GM18526 (cell line): Measurements from ENCODE around the gene FREM2.

Source experiments
- POLR2A ChIP-seq: IDR thresholded peaks from 3 replicates; pipeline ENCODE4 v1.6.1; 2011; ENCODE audit not compliant: insufficient read length; ENCODE audit errors: extremely low read depth

Gene FREM2

DNA sequence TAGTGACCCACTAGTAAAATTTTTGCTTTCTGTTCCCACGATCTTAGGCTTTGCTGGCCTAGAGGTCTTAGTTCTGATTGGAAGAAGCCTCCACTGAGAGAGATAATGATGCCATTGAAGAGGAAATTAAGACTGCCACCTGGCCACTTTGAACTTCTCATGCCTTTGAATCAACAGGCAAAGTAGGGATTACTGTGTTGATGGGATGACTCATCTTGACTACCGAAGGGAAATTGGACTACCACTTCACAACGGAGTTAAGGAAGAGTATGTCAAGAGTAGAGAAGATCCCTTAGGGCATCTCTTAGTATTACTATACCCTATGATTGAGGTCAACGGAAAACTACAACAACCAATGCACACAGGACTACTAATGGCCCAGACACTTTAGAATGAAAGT lies 12.7 kb upstream of the FREM2 start:
- no peak for TF ChIP-seq POLR2A

DNA sequence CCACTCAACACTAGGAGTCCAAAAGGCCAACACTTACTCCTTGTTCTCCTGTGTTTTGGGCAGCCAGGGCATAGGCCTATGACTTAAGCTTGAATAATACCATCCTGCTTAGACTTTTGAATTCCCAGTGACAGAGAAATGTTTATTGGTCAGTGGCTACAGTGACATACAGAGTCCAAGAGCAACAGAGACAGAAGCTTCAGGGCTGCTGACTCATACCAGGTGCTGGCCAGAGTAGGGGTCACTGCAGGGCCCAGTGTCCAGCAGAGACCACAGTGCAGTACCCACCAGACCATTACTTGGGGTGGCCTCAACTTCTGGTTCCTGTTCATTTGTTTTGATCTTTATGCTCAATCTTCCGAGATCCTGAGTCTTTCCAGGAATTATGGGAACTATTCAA lies 6.0 kb upstream of the FREM2 start:
- TF ChIP-seq POLR2A, result no peak

DNA sequence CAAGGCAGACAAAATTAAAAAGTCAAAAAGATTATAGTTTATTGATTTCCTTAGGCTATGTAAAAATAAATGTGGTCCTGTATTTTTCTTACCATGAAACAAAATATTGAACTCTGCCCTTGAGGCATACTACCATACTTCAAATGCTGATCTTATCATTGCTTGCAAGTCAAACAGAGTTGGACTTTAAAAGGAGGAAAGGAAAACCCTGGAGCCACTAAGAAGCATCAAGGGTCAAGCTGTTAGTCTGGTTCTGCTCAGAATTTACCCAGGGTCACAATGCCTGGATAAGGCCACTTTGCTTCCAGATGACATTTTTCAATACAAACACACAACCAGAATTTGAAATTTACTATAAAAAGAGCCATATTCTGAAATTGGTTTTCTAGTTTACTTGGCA lies 2.2 kb upstream of the FREM2 start:
- TF ChIP-seq POLR2A, result no peak

DNA sequence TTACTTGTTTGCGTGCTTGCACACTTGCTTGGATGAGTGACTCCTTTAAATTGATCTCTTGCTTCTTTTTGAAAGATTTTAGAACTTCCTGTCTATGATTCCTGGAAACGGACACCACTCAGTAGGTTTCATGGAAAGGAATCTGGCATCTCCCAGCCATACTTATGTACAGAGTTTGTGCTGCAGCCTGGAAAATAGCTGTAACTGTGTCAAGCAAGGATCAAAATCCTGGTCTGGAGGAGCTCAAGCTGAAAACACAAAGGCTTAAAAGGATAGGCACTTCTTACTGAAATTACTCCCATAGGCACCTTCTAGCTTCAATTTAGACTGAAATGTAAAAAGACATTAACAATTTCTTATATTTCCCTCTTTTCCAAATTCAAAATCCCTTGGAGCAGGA lies 1.4 kb upstream of the FREM2 start:
- TF ChIP-seq POLR2A, result no peak

DNA sequence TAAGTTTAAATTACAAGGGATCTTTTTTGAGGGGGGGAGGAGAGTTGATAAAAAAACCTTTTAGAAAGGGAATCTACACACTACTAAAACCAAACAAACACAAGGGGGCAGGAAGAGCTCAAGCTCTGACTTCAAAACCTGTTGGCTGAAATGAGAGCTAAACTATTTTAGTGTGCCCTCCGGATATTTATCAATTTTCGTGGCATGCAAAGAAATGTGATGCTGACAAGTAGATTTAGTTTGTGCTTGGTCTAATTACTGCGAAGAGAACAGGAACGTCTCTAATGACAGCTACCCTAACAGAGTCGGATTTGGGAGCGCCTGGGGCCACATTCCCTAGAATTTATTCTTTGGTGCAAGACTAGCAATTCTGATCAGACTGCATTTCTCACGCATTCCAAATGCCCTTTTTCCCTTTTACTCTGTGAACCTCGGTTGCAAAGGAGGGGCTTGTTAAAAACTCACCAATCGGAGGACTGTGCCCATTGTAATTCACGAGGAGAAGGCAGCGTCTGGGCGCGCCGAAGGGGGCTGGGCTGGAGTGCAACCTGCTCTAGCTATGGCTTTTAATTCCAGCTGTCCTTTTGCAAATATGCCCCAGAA lies 802 bp upstream of the FREM2 start:
- no peak for TF ChIP-seq POLR2A

DNA sequence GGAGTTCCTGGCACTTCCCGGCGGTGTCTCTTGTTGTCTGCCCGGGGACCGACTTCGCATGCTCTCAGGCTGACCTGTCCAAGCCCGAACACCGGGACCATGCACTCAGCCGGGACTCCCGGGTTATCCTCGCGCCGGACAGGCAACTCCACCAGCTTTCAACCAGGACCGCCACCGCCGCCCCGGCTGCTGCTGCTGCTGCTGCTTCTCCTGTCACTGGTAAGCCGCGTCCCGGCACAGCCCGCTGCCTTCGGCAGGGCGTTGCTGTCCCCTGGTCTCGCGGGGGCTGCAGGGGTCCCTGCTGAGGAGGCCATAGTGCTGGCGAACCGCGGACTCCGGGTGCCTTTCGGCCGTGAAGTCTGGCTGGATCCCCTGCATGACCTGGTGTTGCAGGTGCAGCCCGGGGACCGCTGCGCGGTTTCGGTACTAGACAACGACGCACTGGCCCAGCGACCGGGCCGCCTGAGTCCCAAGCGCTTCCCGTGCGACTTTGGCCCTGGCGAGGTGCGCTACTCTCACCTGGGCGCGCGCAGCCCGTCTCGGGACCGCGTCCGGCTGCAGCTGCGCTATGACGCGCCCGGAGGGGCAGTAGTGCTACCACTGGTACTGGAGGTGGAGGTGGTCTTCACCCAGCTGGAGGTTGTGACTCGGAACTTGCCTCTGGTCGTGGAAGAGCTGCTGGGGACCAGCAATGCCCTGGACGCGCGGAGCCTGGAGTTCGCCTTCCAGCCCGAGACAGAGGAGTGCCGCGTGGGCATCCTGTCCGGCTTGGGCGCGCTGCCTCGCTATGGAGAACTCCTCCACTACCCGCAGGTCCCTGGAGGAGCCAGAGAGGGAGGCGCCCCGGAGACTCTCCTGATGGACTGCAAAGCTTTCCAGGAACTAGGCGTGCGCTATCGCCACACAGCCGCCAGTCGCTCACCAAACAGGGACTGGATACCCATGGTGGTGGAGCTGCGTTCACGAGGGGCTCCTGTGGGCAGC lies 661 bp downstream of the FREM2 start:
- TF ChIP-seq POLR2A, result no peak

DNA sequence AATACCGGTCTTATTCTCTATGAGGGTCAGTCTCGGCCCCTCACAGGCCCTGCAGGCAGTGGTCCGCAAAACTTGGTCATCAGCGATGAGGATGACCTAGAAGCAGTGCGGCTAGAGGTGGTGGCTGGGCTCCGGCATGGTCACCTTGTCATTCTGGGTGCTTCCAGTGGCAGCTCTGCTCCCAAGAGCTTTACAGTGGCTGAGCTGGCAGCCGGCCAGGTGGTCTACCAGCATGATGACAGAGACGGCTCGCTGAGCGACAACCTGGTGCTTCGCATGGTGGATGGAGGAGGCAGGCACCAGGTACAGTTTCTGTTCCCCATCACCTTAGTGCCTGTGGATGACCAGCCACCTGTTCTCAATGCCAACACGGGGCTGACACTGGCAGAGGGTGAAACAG lies 1.8 kb downstream of the FREM2 start:
- TF ChIP-seq POLR2A, result no peak

DNA sequence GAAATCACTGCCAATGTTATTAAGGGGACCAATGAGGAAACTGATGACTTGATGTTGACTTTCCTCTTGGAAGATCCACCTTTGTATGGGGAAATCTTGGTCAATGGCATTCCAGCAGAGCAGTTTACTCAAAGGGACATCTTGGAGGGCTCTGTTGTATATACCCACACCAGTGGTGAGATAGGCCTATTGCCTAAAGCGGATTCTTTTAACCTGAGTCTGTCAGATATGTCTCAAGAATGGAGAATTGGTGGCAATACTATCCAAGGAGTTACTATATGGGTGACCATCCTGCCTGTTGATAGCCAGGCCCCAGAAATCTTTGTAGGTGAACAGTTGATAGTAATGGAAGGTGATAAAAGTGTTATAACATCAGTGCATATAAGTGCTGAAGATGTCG lies 3.4 kb downstream of the FREM2 start:
- TF ChIP-seq POLR2A, result no peak

DNA sequence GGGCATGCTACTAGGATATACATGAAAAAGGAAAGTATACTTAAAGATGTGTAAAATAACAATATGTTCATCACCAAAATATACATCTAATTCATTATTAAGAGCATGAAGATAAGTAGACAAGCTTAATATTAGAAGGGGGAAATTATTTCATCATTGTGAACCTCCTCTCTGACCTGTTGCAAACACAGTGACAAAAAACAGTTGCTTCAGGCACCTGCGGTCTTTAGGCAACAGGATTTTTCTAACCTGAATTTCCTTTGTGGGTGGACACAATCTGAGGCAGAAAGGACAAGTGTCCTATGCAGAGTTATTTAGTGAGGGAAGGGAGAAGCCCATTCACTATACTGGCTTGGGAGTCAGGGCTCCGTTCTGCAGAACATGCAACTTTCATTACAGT lies 6.3 kb downstream of the FREM2 start:
- no peak for TF ChIP-seq POLR2A

DNA sequence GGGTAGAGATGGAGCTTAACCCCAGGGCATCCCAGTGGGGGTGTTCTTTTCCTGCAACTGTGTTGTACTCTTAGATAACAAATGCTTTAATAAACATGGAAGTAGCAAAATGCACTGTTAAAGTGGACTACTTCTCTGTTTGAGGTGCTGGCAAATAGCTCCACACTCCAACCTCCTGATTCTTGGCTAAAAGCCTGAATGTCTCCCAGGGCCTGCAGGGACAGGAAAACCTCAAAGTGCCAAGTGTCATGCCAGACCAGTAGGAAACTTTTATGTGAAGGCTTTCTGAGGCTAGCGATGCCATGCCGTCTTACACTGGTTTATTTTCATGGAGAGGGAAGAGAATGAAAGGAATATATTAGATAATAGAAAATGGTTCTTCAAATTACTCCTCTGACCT lies 6.8 kb downstream of the FREM2 start:
- no peak for TF ChIP-seq POLR2A

DNA sequence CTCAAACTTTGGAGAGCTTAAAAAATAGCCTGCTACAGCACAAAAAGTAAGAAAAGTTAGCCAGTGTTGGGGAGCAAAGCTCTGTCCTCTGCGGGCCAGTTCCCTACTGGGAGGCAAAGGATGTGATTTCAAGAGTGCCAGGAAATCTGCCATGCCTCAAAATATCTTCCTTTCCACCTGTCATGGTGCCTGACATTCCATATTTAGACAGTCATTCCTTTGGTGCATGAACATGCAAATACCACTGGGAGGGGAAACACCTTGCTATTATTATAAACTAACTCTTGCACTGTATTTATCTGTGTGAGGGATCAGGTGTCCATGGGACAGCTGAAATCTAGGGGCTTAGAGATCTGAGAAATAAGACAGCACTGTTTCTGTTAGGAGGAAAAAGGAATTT lies 10.3 kb downstream of the FREM2 start:
- no peak for TF ChIP-seq POLR2A

DNA sequence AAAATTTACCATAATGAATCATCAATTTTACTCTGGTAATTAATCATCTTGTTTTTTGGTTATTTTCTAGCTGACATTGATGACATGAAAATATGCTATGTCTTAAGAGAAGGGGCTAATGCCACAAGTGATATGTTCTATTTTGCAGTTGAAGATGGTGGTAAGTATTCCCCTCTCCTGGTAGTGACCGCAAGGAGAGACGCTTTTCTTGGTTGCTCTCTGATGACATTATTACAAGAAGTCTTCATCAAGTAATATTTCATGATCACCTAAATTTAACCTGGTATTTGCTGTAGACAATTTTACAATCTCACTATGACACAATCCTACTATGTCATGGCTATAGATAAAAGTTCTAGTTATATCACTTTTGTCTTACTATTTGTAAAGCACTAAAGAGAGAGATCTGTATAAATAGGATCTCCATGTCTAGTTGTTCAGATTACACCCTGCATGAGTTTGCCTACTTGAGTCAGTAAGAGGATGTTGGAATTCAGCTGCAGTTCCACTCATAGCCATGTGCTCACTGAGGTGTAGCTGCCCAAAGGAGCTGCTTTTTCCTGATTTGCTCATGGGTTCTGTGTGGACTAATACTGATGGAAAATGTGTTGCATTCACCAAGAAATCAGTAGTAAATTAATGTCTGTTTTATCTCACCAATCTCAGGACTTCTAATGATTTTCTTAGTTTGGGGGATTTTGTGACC lies 10.9 kb downstream of the FREM2 start:
- TF ChIP-seq POLR2A, result no peak

DNA sequence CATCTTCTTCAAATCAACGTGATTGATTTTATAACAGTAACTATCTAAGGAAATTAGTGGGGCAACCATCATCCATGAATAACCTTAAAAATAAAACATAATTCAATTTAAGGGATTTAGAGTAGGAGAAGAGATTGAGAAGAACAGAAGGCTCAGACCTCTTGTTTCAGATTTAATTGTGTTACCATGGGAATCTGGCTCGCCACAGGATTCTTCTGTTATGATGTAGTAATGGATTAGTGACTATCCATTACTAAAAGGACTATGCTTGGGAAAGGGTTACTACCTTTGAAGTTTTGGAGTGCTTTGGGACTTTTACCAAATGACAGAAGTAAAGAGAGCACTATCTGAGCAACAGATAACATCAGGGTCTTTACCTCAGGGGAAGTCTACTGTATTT lies 13.2 kb downstream of the FREM2 start:
- no peak for TF ChIP-seq POLR2A

DNA sequence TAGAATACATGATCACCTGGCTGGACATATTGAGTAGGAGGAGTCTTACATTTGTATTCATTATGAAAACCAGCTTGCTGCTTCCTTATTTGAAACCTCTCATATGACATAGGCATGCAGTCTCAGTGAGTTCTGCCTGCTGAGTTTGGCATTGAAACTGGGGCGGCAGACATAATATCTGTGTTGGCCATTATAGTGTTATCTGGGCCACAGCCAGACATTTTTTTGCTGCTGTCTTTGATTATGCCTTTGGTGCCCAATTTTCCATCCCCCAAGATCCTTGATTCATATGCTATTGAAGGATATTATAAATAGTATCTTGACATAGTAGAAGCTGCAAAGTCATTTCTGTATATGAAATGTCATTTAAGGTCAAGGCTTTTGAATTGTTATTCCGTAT lies 15.8 kb downstream of the FREM2 start:
- TF ChIP-seq POLR2A, result no peak

DNA sequence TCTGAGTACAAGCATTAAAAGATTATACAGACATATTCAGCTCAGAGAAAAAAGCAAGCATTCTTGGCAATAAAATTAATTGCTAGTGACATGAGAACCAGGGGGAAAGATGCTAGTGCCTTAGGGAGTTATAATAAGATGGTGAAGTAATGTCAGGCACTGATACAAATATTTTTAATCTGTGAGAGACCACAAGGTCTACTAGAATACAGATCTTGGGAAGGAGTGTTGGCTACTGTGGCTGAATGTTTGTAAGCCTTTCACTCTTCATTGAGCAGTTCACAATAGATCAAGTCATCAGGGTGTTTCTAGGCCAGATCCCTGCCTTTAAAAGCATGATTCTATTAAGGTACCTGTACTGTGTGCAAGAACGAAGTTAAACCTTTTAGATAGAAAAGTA lies 16.4 kb downstream of the FREM2 start:
- TF ChIP-seq POLR2A, result no peak

DNA sequence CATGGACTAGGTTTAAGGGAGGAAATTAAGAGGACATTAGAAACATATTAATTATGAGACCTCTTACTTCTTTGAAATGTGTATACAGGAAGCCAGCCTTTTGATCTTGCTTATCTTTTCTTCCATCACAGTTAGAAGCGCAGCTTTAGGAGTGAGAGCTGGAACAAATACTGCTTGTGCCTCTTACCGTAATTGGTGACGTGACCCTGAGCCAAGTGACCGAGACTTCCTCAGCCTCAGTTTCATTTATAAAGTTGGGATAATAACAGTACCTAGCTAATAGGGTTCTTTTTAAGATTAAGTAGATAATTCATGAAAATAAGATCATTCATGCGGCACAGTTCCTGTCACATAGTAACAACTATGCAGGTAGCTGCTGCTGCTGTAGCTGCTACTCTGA lies 18.5 kb downstream of the FREM2 start:
- TF ChIP-seq POLR2A, result no peak
